SK-N-SH treated with all-trans-retinoic acid at 6 μM for 48 hours (cell line): Measurements from ENCODE around the gene ZG16.
"Not testable (repeated sequence)": the region's sequence is repeated elsewhere in the genome, so short reads cannot be mapped to it uniquely, and the experiment has no call there.

Experiments used
- GLIS3 ChIP-seq: fragments of 250-450 bp; sonication (Bioruptor Pico); IDR thresholded peaks from 2 replicates; pipeline ENCODE4 v1.5.0; 2020; ENCODE audit warnings: mild to moderate bottlenecking, moderate library complexity
- TF ChIP-seq, protein P1 (sequence below): fragments of 250-450 bp; sonication (Bioruptor Pico); IDR thresholded peaks from 2 replicates; pipeline ENCODE4 v1.5.1; 2020; ENCODE audit warnings: low read depth, mild to moderate bottlenecking, moderate library complexity
- TF ChIP-seq, protein P2 (sequence below): fragments of 250-450 bp; sonication (Bioruptor Pico); IDR thresholded peaks from 2 replicates; pipeline ENCODE4 v1.5.1; 2021; ENCODE audit warnings: mild to moderate bottlenecking, moderate library complexity

GRCh38 chr16:29746518-29746917, 31.5 kb upstream of the ZG16 start:
- TF ChIP-seq, protein P1, sequence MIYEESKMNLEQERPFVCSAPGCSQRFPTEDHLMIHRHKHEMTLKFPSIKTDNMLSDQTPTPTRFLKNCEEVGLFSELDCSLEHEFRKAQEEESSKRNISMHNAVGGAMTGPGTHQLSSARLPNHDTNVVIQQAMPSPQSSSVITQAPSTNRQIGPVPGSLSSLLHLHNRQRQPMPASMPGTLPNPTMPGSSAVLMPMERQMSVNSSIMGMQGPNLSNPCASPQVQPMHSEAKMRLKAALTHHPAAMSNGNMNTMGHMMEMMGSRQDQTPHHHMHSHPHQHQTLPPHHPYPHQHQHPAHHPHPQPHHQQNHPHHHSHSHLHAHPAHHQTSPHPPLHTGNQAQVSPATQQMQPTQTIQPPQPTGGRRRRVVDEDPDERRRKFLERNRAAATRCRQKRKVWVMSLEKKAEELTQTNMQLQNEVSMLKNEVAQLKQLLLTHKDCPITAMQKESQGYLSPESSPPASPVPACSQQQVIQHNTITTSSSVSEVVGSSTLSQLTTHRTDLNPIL (CRISPR knock-in tag), result not testable (repeated sequence)
- TF ChIP-seq, protein P2, sequence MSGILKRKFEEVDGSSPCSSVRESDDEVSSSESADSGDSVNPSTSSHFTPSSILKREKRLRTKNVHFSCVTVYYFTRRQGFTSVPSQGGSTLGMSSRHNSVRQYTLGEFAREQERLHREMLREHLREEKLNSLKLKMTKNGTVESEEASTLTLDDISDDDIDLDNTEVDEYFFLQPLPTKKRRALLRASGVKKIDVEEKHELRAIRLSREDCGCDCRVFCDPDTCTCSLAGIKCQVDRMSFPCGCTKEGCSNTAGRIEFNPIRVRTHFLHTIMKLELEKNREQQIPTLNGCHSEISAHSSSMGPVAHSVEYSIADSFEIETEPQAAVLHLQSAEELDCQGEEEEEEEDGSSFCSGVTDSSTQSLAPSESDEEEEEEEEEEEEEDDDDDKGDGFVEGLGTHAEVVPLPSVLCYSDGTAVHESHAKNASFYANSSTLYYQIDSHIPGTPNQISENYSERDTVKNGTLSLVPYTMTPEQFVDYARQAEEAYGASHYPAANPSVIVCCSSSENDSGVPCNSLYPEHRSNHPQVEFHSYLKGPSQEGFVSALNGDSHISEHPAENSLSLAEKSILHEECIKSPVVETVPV, result not testable (repeated sequence)
- TF ChIP-seq GLIS3 (CRISPR knock-in tag), result not testable (repeated sequence)
